ENCODE measurements around the gene EVA1C.
"Not testable (repeated sequence)": the region's sequence is repeated elsewhere in the genome, so short reads cannot be mapped to it uniquely, and the experiment has no call there.

The EVA1C gene

DNA sequence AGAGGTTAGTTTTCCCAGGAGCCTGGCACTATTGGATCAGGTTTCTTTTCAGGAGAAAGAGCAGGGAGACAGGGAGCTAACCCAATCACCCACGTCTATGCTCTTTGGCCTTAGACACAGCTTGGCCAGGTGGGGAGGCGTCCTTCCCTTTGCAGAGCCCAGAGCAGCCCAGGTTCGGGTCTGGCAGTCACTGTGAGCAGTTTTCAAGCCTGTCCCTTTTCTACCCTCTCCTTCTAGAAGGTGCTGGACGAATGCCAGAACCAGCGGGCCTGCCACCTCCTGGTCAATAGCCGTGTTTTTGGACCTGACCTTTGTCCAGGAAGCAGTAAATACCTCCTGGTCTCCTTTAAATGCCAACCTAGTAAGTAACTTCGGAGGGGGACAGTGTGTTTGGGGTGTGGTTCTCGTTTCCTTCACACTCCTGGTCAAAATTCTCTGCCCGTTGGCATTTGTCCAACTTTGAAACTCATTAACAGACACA, 44.9 kb downstream of the EVA1C start:
- DNase-seq (ENCODE audit: extremely low read depth in 1 of 2, low read depth in 1 of 2) = no peak

DNA sequence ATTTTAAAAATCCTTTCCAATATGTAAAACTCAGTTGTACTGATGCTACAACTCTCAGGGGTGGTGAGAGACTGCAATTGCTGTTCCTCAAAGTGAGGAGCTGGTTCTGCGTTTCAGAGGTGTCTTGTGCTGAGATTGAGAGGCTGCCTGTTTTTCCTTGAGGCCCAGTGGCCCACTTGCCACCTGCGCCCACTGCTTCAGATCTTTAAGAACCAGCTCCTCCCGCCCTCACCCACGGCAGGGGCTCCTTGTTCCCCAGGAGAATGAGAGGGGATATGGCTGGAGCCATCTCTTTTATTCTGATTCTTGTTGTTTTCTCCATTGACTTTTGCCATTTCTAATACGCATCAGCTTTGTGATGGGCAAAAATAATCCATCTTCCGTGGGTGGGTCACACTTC, 45.5 kb downstream of the EVA1C start:
- no peak for DNase-seq (ENCODE audit: extremely low read depth in 1 of 2, low read depth in 1 of 2)

DNA sequence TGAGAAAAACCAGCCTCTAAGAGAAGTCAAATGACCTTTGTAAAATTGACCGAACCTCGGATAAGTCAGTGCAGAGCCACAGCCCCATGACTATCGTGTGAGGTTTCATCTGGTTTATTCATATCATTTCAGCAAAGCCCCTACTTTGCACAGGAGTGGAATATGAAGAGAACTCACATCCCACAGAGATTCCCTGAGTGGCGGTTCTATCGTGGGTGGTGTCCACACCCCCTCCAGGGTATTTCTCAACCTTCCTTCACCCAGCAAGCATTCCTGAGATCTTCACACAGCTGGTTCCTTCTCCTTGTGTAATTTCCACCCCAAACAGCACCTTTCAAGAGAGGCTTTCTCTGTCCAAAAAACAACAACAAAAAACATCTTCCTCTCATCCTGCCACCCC, 47.5 kb downstream of the EVA1C start:
- no peak for DNase-seq (ENCODE audit: extremely low read depth in 1 of 2, low read depth in 1 of 2)

DNA sequence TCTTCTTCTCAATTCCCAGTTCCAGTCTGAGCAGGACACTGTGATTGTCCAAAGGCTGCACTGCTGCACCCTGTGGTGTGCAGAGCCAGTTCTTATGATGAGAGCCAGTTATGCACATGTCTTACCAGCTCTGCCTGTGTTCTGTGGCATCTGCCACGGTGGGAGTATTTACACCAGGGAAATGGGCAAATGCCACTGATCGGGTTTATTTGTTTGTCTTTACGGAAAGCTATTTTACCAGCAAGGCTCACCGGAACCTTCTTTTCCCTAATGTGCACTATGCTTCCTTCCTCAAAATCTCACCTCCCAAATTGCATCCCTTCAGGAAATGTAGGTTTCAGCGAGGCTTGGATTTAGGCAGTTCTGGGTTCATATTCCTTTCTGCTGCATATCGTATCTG, 49.0 kb downstream of the EVA1C start:
- no peak for DNase-seq (ENCODE audit: extremely low read depth in 1 of 2, low read depth in 1 of 2)

DNA sequence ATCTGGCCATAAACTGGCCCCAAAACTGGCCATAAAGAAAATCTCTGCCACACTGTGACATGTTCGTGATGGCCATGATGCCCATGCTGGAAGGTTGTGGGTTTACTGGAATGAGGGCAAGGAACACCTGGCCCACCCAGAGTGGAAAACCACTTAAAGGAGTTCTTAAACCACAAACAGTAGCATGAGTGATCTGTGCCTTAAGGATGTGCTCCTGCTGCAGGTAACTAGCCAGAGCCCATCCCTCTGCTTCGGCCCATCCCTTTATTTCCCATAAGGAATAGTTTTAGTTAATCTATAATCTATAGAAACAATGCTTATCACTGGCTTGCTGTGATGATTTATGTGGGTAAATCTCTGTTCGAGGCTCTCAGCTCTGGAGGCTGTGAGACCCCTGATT, 50.1 kb downstream of the EVA1C start:
- DNase-seq (ENCODE audit: extremely low read depth in 1 of 2, low read depth in 1 of 2) = not testable (repeated sequence)

DNA sequence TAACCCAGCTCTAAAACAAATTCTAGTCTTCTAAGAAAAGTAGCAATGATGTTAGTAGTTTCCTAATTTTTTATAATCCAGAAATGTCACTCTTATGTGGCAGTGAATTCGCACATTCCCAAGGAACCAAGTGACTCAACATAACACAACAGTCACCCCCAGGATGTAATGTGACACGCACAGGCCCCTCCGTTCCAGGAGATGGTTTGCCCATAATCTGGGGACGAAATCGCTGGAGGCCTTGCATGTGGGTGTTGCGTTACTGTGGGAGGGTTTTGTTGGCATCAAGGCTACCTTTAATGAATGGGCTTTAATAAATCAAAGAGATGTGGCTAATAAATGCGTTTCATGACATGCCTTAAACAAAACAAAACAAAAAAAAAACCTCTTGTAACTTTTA, 50.9 kb downstream of the EVA1C start:
- no peak for DNase-seq (ENCODE audit: extremely low read depth in 1 of 2, low read depth in 1 of 2)

DNA sequence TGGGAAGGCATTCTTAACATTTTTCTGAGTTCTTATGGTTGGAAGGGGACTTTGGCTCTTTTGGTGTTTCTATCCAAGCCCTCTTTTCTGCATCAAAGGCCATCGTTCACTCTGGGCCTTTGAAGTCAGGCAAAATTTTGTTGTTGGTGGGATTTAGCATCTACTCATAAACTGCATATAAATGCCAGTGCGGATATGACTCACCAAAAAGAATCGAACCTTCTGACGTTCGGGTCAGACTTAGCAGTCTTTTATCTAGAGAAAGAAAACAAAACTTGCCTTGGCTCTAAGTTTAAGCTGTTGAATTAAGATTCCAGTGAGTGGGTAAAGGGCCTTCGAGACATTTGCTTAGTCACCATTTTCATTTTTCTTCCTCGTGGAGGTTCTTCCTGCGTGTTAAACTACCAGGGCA, 51.4 kb downstream of the EVA1C start:
- no peak for DNase-seq (ENCODE audit: extremely low read depth in 1 of 2, low read depth in 1 of 2)

DNA sequence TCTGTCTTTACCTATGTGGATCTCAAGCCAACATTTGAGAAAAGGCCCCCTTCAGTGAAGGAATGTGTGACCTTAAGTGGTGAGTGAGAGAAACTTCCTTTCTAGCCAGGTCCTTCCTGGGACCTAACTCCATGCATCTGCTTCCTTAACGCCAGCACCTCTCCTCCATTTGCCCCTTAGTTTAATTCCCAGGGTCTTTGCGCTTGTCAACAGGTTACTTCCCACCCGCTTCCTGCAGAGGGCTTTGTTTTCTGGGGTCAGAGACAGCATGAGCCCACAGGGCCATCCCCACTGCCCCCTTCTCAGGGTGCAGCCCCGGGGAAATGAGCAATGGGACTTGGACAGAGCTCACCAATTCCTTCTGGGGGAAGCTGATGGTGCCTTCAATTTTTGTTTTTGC, 54.8 kb downstream of the EVA1C start:
- DNase-seq (ENCODE audit: extremely low read depth in 1 of 2, low read depth in 1 of 2) = no peak

DNA sequence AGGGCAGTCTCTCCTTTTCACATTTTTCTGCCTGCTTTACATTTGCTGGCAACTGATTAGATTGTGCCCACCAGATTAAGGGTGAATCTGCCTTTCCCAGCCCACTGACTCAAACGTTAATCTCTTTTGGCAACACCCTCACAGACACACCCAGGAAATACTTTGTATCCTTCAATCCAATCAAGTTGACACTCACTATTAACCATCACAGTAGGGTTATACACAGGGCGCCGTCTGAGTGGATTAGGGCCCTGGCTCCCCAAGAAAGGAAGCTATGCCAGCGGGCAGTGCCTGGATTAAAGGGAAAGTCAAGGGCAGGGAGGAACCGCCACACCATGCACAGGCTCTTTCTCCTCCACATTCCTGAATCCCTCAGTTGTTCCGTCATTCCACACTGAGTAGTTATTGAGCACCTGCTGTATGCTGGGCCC, 56.2 kb downstream of the EVA1C start:
- DNase-seq (ENCODE audit: extremely low read depth in 1 of 2, low read depth in 1 of 2) = no peak

DNA sequence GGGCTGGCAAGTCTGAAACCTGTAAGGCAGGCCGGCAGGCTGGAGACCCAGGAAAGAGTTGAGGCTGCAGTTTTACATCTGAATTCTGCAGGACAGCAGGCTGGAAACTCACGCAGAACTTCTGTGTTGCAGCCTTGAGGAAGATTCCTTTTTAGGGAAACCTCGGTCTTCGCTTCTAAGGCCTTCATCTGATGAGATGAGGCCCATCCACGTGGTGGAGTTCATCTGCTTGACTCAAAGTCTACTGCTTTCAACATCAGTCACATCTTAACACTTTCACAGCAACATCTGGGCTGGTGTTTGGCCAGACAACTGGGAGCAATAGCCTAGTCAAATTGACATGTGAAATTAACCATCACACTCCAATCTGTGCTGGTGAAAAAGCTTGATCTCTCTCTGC, 57.1 kb downstream of the EVA1C start:
- no peak for DNase-seq (ENCODE audit: extremely low read depth in 1 of 2, low read depth in 1 of 2)

DNA sequence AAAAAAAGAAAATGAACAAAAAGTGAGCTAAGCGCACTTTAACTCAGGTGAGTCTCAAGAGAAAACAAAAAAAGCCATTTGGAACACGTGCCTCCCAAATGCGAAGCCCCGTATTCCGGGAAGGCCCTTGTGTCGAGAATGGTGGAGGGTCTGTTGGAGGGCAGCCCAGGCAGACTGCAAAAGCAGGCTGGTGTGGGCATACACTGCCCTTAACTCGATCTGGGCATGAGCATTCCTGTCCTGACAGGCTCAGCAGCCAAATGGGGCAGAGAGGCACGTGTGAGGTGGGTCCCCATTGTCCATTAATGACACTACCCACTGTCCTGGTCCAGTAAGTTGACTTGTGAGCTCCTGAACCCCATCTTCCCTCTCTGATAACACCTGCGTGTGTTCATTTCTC, 57.7 kb downstream of the EVA1C start:
- DNase-seq (ENCODE audit: extremely low read depth in 1 of 2, low read depth in 1 of 2) = no peak

DNA sequence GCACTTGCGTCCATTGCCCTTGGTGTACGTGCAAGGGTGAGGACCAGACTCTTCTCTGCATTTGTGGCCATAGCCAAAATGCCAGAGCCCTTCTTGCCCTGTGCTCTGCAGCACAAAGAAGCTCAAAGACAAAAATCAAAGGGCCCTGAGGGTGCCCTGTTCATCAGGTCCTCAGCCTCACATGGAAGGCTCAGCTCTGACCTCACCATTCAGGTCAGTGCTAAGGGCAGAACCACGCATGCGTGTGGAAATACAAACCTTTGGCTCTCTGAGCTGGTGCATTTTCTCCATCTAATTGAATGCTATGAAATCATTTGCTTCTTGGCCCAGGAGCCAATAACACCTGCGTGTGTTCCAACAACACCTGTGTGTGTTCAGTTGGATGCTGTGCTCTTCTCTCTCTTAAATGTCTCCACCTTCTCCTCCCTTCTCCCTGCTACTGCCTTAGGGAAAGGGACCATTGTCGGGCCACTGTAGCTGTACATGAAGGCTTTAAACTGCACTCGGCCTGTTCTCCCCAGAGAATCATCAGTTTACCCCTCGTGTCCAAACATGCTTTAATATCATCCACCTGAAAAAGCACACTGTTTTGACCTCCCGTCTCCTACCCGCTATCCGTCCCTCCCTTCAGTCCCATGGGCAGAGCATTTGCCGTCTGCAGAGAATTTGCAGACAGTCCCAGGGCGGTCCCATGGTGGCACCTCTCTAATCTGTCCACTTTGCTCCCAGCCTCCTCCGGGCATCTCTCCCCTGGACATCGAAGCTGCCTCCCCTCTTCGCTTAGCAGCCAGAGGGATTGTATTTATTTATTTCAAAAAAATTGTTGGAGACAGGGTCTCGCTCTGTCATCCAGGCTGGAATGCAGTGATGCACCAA, 60.6 kb downstream of the EVA1C start:
- DNase-seq (ENCODE audit: extremely low read depth in 1 of 2, low read depth in 1 of 2) = no peak

DNA sequence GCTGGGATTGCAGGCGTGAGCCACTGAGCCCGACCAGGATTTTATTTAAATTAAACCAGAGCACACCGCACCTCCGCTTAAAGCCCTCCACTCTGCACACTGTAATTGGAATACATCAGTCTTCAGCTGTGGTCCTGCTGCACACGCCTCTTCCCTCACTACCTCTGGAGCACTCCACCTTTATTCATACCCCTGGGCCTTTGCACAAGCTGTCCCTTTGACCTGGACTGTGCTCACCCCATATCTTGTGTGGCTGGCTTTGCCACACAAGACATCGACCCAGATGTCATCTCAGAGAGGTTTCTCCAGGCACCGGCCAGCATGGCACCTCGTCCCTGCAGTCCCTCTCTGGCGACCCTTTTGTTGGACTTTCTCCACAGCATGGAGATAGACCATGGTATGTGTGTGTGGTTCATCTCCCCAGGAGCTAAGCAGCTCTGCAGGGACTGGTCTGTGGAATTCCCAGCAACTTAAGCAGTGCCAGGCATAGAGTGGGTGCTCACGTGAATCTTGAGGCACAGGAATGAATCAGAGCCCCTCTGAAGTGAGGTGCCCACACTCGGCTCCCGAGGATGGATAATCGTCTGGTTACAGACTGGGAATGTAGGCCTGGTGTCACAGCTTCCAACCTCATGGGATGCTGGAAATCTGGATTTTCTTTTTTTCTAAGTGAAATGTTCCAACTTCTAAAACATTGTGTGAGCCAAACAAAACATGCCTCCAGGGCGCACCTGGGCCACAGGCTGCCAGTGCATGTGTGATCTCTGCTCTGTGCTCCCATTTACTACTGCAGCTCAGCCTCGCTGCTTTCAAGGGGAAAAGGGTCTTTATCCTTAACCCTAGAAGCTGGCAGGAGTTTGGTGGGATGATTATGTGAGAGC, 61.9 kb downstream of the EVA1C start:
- DNase-seq (ENCODE audit: extremely low read depth in 1 of 2, low read depth in 1 of 2) = no peak

DNA sequence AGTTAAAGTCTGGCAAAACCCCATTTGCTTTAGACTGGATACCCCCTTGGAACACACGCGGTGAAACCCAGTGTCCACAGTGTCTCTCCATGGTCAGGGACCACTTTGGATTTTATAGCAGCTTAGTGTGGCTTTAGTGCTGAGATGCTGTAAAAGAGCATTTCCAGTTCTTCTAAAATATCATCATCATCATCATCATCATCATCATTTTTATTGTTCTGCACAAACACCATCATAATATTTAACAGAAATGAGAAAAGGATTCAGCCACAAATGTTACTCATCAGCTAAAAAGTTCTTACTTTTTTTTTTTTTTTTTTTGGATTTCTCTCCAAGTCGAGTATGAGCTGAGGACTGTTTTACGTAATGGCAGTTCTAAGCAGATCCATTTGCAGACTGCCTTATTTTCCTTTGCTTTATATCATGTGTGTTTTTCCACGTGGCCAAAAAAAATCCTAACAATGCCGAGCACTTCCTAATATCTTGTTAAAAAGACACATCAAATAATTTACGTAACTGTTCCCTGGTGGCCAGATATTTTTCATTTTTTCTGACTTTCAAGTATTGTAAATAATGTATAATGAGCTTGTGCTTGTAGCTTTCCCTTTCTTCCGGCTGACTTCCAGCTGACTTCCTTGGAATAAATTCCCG, 62.8 kb downstream of the EVA1C start:
- DNase-seq (ENCODE audit: extremely low read depth in 1 of 2, low read depth in 1 of 2) = no peak

DNA sequence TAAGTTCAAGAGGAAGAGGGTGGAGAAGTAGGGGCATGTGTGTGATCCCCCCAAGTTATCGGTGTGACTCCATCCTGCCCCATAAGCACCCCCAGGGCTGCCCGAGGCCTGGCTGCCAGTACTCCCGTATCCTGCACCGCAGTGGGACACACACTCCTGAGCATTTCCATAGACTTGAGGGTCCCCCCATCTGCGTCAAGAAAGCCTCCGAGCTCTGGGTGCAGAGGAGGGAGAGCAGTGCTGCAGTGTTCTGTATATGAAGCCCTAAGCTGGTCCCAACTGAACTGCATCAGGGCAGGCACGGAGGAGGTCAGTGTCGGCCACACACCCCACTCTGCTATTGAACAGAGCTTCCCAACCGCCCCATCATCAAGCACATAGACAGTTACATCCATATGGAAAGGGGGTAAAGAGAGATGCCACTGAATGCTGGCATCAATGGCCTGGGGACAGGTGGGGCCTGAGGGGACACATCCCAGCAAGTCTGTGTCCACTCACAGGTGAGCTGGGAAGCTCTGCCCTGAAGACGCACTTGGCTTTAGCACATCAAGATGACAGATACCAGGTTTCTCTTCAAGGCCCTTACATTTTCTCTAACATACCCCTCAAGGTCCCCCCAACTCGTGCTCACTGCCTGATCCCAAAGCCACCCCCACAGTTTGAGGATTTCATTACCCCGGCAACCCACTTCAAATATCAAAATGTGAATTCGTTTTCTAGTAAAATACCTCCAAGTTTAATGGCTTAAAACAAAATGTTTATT, 64.3 kb downstream of the EVA1C start:
- no peak for DNase-seq (ENCODE audit: extremely low read depth in 1 of 2, low read depth in 1 of 2)

DNA sequence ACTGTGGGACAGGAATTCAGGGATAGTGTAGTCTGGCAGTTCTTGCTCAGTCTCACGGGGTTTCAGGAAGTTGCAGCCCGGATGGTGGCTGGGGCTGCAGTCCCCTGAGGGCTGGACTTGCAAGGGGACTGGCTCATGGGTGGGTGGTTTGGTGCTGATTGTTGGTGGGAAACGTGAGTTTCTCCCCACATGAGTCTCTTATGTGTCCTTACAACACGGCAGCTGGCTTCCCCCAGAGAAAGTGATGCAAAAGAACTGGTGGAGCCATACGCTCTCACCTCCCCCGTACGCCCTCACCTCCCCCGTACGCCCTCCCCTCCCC, 64.9 kb downstream of the EVA1C start:
- no peak for DNase-seq (ENCODE audit: extremely low read depth in 1 of 2, low read depth in 1 of 2)

DNA sequence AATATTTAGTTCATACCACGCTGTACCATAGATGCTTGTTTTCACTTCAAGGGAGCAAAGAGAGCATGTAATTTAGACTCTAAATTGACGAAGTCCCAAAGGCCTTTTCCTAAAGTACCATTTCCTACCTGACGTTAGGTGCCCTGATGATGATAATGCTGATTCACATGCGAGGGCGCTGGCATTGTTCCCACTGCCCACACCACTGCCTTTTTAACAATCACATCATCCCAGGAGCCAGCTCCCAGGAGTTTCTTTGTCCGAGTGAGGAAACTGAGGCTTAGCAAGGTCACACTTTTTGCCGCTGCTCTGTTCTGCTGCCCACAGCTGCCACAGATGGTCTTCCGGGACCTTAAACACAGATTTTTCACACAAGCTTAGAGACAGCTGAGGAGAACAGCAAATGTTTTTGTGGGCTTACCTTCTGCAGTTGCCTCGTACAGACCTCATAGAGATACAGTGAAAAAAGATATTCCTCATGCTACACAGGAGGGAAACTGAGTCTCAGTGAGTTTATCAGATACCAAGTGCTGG, 69.4 kb downstream of the EVA1C start:
- DNase-seq (ENCODE audit: extremely low read depth in 1 of 2, low read depth in 1 of 2) = no peak

DNA sequence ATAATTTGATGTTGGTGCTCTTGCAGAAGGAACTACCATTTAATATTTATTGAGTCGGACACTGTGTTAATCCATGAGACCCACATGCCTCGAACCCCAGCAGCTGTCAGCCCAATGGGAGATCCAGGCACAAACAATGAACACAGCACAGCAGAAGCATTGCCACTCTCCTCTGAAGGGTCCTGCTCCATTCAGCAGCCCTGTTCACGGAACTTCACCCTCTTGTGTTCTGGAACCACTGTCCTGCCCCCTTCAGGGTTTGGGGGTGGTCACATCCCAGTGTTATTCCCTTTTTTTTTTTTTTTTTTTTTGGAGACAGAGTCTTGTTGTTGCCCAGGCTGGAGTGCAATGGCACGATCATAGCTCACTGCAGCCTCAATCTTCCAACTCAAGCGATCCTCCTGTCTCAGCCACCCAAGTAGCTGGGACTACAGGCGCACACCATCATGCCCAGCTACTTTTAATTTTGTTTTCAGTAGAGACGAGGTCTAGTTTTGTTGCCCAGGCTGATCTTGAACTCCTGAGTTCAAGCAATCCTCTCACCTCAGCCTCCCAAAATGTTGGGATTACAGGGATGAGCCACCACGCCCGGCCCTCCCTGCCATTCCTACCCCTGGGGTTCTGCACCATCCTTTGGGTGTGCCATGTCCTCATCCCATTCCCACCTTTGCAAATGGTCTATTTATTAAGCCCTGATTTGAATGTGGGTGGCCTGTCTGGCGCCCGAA, 70.2 kb downstream of the EVA1C start:
- DNase-seq (ENCODE audit: extremely low read depth in 1 of 2, low read depth in 1 of 2) = no peak

DNA sequence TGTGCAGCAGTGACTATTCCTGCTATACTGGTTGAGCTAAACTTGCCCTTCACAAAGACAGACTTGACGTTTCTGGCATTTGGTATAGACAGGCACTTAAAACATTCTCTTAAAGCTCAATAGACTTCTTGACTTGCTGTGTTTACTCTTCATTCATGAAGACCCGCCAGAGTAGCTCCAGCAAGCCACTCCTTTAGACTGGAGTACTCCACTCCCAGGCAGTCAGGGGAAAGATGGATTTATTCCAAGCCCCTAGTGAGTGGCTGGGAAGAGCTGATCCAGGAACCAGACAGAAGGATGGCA, 70.7 kb downstream of the EVA1C start:
- DNase-seq (ENCODE audit: extremely low read depth in 1 of 2, low read depth in 1 of 2) = no peak
